ENCODE results near the gene CYTH1.

DNA sequence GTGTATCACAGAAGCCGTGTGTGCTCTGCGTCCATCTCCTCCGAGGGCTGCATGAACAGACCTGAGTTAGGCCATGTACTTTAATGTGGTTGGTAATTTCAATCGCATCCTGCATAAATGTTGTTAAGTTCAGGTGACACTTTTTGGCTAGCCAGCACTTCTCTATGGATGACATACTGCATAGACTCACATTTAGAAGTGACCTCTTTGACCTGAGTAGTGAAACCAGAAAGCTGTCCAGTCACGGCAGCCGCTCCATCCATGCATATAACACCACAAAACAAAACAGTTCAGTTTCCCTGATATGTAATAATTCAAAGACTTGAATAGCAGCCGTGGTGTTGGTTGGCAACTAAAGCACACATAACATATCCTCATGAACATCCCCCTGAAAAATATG, 94.1 kb downstream of the CYTH1 start:
- TF ChIP-seq NR3C1 (CRISPR knock-in tag; conservative IDR thresholded peaks at IDR 0.05; ENCODE audit: low read depth): no peak
- TF ChIP-seq, protein P1, sequence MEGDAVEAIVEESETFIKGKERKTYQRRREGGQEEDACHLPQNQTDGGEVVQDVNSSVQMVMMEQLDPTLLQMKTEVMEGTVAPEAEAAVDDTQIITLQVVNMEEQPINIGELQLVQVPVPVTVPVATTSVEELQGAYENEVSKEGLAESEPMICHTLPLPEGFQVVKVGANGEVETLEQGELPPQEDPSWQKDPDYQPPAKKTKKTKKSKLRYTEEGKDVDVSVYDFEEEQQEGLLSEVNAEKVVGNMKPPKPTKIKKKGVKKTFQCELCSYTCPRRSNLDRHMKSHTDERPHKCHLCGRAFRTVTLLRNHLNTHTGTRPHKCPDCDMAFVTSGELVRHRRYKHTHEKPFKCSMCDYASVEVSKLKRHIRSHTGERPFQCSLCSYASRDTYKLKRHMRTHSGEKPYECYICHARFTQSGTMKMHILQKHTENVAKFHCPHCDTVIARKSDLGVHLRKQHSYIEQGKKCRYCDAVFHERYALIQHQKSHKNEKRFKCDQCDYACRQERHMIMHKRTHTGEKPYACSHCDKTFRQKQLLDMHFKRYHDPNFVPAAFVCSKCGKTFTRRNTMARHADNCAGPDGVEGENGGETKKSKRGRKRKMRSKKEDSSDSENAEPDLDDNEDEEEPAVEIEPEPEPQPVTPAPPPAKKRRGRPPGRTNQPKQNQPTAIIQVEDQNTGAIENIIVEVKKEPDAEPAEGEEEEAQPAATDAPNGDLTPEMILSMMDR (IDR thresholded peaks at IDR 0.05): no peak
- no peak for TF ChIP-seq ESRRA (CRISPR knock-in tag; IDR thresholded peaks at IDR 0.05; ENCODE audit: borderline replicate concordance)
- TF ChIP-seq, protein P2, sequence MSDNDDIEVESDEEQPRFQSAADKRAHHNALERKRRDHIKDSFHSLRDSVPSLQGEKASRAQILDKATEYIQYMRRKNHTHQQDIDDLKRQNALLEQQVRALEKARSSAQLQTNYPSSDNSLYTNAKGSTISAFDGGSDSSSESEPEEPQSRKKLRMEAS (CRISPR knock-in tag; IDR thresholded peaks at IDR 0.05): no peak
- TF ChIP-seq, protein P3, sequence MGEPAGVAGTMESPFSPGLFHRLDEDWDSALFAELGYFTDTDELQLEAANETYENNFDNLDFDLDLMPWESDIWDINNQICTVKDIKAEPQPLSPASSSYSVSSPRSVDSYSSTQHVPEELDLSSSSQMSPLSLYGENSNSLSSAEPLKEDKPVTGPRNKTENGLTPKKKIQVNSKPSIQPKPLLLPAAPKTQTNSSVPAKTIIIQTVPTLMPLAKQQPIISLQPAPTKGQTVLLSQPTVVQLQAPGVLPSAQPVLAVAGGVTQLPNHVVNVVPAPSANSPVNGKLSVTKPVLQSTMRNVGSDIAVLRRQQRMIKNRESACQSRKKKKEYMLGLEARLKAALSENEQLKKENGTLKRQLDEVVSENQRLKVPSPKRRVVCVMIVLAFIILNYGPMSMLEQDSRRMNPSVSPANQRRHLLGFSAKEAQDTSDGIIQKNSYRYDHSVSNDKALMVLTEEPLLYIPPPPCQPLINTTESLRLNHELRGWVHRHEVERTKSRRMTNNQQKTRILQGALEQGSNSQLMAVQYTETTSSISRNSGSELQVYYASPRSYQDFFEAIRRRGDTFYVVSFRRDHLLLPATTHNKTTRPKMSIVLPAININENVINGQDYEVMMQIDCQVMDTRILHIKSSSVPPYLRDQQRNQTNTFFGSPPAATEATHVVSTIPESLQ (CRISPR knock-in tag; IDR thresholded peaks at IDR 0.05): no peak
- no peak for TF ChIP-seq NR2C2 (CRISPR knock-in tag; IDR thresholded peaks at IDR 0.05)

Measured in WTC11 (cell line).